GM12878 (cell line): ENCODE measurements around the gene MYOCD. TPM values are rescaled to one million over a fixed set of nuclear protein-coding genes. Genes with fewer than 3 reads are reported as not detected.
A peak's percentile ranks its signal among the peaks of the same experiment; 100 is the strongest.

Experiments used
- ATAC-seq: fragments of 200-7000 bp; cut with Tn5 transposase; 3 replicates; pipeline ENCODE4 v1.9.1; 2020; ENCODE audit warnings: mild to moderate bottlenecking, moderate library complexity
- BruUV-seq: library from RNA; stranded (reverse); fragments of 400-500 nt; replicated peaks from 2 replicates; lab custom pipeline; 2021; lab: Mats Ljungman, UMichigan
- CTCF ChIA-PET: fragments of 300-600 bp; sonication (Branson Sonifier 250); formaldehyde crosslinking; extraction: SDS; loops from one replicate; lab custom pipeline; 2021; ENCODE audit warnings: inconsistent platforms; lab: Yijun Ruan, JAX
- POLR2A ChIA-PET: fragments of 350-600 bp; formaldehyde crosslinking; extraction: SDS; loops from one replicate; lab custom pipeline; 2021; ENCODE audit warnings: inconsistent platforms; lab: Charles Lee
- RAD21 ChIA-PET: fragments of 300-600 bp; sonication (Branson Sonifier 250); formaldehyde crosslinking; loops from one replicate; lab custom pipeline; 2023; ENCODE audit warnings: antibody characterized with exemption; ENCODE audit not compliant: unreplicated experiment; lab: Charles Lee
- SMC1A ChIA-PET: fragments of 300-600 bp; sonication (Branson Sonifier 250); formaldehyde crosslinking; loops from one replicate; lab custom pipeline; 2023; ENCODE audit not compliant: unreplicated experiment, uncharacterized antibody; lab: Charles Lee
- DNase-seq: peaks from one replicate; pipeline ENCODE4 v3.0.0-alpha.2; 2011; ENCODE audit warnings: low read depth, low spot score
- FAIRE-seq: peaks from 3 replicates; lab custom pipeline; 2011; peaks lifted over from hg19 to GRCh38; lab: Jason Lieb, UNC
- H2AFZ ChIP-seq: 2 replicates; pipeline ENCODE4 v1.6.0; 2011; ENCODE audit warnings: low read depth, low read length, control low read depth; ENCODE audit not compliant: control insufficient read depth
- H3K27ac ChIP-seq: 2 replicates; pipeline ENCODE4 v1.5.1; 2011; ENCODE audit warnings: control low read depth; ENCODE audit not compliant: control insufficient read depth, insufficient read depth
- H3K27me3 ChIP-seq, 2 experiments: replicated peaks in 1 of 2; 2 replicates each; pipeline versions ENCODE4 v1.6.0 to v1.6.1; 2011; ENCODE audit warnings: low read length in 1 of 2; ENCODE audit not compliant: control insufficient read depth in 2 of 2, insufficient read depth in 2 of 2
- H3K36me3 ChIP-seq, 2 experiments: 2 replicates each; pipeline ENCODE4 v1.5.1; 2011; ENCODE audit warnings: low read length in 1 of 2; ENCODE audit not compliant: control insufficient read depth in 2 of 2, insufficient read depth in 2 of 2
- H3K4me1 ChIP-seq: 2 replicates; pipeline ENCODE4 v1.6.1; 2011; ENCODE audit warnings: mild to moderate bottlenecking, low read length, moderate library complexity, mixed read lengths; ENCODE audit not compliant: control insufficient read depth, insufficient read depth
- H3K4me2 ChIP-seq: 2 replicates; pipeline ENCODE4 v1.6.0; 2011; ENCODE audit warnings: control low read depth; ENCODE audit not compliant: control insufficient read depth, insufficient read depth
- H3K4me3 ChIP-seq: fragments of 200-600 bp; sonication (generic); 2 replicates; pipeline ENCODE4 v1.5.1; 2016
- H3K79me2 ChIP-seq: 2 replicates; pipeline ENCODE4 v1.6.0; 2011; ENCODE audit warnings: low read length; ENCODE audit not compliant: control insufficient read depth, insufficient read depth
- H3K9ac ChIP-seq: 2 replicates; pipeline ENCODE4 v1.8.0; 2011; ENCODE audit warnings: low read length, control low read depth, mixed read lengths; ENCODE audit not compliant: control insufficient read depth, insufficient read depth
- H3K9me3 ChIP-seq: replicated peaks from 3 replicates; pipeline ENCODE4 v1.5.1; 2011; ENCODE audit warnings: mild to moderate bottlenecking, low read length; ENCODE audit not compliant: control insufficient read depth, insufficient read depth
- H4K20me1 ChIP-seq: 2 replicates; pipeline ENCODE4 v1.6.0; 2011; ENCODE audit not compliant: control insufficient read depth, insufficient read depth
- EP300 ChIP-seq, 2 experiments: fragments of 150-350 bp in 1 of 2; IDR thresholded peaks; 2 replicates each; pipeline ENCODE4 v1.6.1; 2011 to 2012; ENCODE audit warnings: low read depth in 2 of 2, low read length in 2 of 2, borderline replicate concordance in 1 of 2, improper control_type of control experiment in 1 of 2, inconsistent platforms in 1 of 2; ENCODE audit not compliant: control insufficient read depth in 1 of 2
- HDAC6 ChIP-seq: fragments of 200-600 bp; sonication (generic); IDR thresholded peaks from one replicate; pipeline ENCODE4 v1.8.0; 2017; ENCODE audit warnings: antibody characterized with exemption; ENCODE audit not compliant: unreplicated experiment
- IKZF1 ChIP-seq: fragments of 450-650 bp; conservative IDR thresholded peaks from 2 replicates; pipeline ENCODE4 v1.6.1; 2017; ENCODE audit warnings: antibody characterized with exemption, mild to moderate bottlenecking
- NR2C2 ChIP-seq: IDR thresholded peaks from 2 replicates; pipeline ENCODE4 v1.6.1; 2011; ENCODE audit warnings: borderline replicate concordance, low read depth; ENCODE audit not compliant: control insufficient read depth, insufficient read length
- POLR2AphosphoS2 ChIP-seq: IDR thresholded peaks from 2 replicates; pipeline ENCODE4 v1.6.1; 2011; ENCODE audit warnings: low read depth, mild to moderate bottlenecking, low read length, improper control_type of control experiment, moderate library complexity
- RAD21 ChIP-seq: IDR thresholded peaks from 2 replicates; pipeline ENCODE4 v1.6.1; 2011; ENCODE audit warnings: mild to moderate bottlenecking, low read depth, low read length, moderate library complexity; ENCODE audit not compliant: insufficient read depth
- SMC3 ChIP-seq: IDR thresholded peaks from 2 replicates; pipeline ENCODE4 v1.6.1; 2011; ENCODE audit warnings: low read length, improper control_type of control experiment, borderline replicate concordance
- WGBS: methylation state at CpG from one replicate; pipeline ENCODE4 v1.1.6; 2016; ENCODE audit warnings: low lambda C conversion rate; ENCODE audit not compliant: insufficient replicate concordance, insufficient coverage; ENCODE audit errors: missing lambda C conversion rate; 5-methylcytosine and 5-hydroxymethylcytosine counted together
- in situ Hi-C: fragments of 300-500 bp; cut with MboI; formaldehyde crosslinking; loops from 9 replicates; pipeline ENCODE4 v1.14.3; 2018; ENCODE audit warnings: mixed read lengths
- intact Hi-C: fragments of 100-400 bp; cut with micrococcal nuclease; formaldehyde crosslinking; loops from one replicate; pipeline ENCODE4 v1.14.2; 2022; ENCODE audit not compliant: unreplicated experiment
- polyA plus RNA-seq, 11 experiments: library from polyadenylated mRNA; depleted of rRNA in 4 of 11; unstranded in 6 of 11; stranded (reverse) in 5 of 11; fragments of >200 nt; fragmentation: Nextera tagmentation in 4 of 11; fragmentation: Illumina TruSeq in 1 of 11; extraction: Ambion mirVana in 4 of 11; extraction: Trizol in 1 of 11; gene quantifications; 1 replicate in 1 of 11; 2 replicates in 10 of 11; pipeline versions ENCODE4 v1.2.1 to v1.2.3, GENCODE V29; 2011 to 2016; ENCODE audit warnings: inconsistent platforms in 2 of 11, missing spikeins in 2 of 11, low read depth in 1 of 11
- total RNA-seq, 4 experiments: library from RNA; depleted of rRNA in 3 of 4; stranded (reverse); fragments of >200 nt in 3 of 4; fragmentation: Illumina TruSeq in 1 of 4; extraction: Trizol in 1 of 4; gene quantifications; 2 replicates each; pipeline versions ENCODE4 v1.2.1 to v1.2.3, GENCODE V29; 2013 to 2021
- TF ChIP-seq, protein P1 (sequence below), 3 experiments: IDR thresholded peaks in 2 of 3; conservative IDR thresholded peaks in 1 of 3; 2 replicates each; pipeline ENCODE4 v1.5.1; 2011; ENCODE audit warnings: low read depth in 3 of 3, low read length in 3 of 3, mild to moderate bottlenecking in 3 of 3, control low read depth in 2 of 3, moderate library complexity in 2 of 3, inconsistent platforms in 1 of 3, mixed read lengths in 1 of 3; ENCODE audit not compliant: control insufficient read depth in 2 of 3, insufficient read depth in 1 of 3; ENCODE audit errors: extremely low read depth in 1 of 3

The MYOCD gene
- total and polyA plus RNA-seq, 10 of the 15 experiments (the other 5 are each of a cell fraction or from before 2014, with no cell fraction given): not detected

DNA sequence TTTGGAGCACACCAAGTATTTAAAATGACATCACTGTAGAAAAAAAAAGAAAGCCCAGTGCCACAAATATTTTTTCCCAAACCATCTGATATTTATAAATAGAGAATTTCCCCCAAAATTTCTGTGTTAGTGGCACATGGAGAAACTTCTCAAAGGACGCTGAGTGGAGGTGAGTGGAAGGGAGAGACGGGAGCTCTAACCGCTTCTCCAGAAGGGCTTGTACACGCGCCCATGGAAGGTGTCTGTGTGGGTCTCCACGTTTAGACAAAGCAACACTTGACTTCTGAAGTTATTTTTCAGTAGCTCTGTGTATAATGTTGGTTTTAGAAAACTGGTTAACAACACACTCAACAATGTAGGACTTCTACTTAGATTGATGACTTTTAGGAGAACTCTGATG, 1.0 kb downstream of the MYOCD start:
- in situ Hi-C loops: loop anchor here (5.0 to 10.0 kb wide), 3 partner anchors 58 to 409 kb away; no protein-coding TSS in a partner anchor
- RAD21 ChIA-PET: interaction anchor here (0.8 to 2.0 kb wide), 7 partner anchors 121 to 422 kb away, joined by 3 to 15 read pairs (median 3); no protein-coding TSS in a partner anchor
- BruUV-seq: no TSS peak

DNA sequence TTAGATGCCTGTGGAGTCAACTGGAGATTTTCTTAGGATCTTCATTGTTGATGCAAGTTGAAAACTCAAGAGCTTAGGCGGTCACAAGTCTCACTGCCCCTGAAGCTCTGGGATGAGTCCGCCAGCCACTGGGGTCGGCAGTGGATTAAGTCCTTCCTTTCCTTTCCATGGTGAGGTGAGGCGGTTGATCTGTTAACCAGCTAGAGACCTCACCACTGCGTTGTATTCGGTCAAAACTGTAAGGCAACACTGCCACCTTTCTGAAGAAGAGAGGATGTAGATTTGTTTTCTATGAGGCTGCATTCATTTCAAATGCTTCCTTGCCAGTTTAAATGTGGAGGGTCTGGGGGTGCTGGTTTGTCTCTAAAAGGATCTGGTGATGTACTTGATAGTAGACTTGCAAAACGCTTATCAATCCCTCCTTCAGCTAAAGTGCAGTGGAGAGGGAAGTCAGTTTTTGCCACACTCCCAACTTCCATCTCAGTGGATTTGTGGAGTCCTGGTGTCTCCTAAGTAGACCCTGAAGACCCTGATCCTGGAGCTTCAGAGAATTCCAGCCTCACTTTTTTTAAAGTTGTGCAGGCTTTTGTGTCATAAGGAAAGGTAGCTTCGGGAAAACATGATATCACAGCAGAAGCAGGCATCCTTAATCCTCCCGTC, 1.7 kb downstream of the MYOCD start:
- FAIRE-seq: no peak
- no peaks in the 10 kb centered on the region for H3K79me2 ChIP-seq
- H4K20me1 ChIP-seq: no peaks in the 10 kb centered on the region
- SMC1A ChIA-PET: interaction anchor here (0.6 to 2.7 kb wide), 8 partner anchors 24 to 556 kb away, joined by 3 to 13 read pairs (median 5); no protein-coding TSS in a partner anchor
- no peaks in the 10 kb centered on the region for H3K36me3 ChIP-seq
- intact Hi-C loops (loop anchor here (1.0 to 10.0 kb wide), 7 partner anchors 77 to 487 kb away; no protein-coding TSS in a partner anchor), in situ Hi-C loops (loop anchor here (5.0 to 10.0 kb wide), 3 partner anchors 57 to 410 kb away; no protein-coding TSS in a partner anchor)
- RAD21 ChIA-PET: interaction anchor here (0.9 to 2.0 kb wide), 6 partner anchors 122 to 412 kb away, joined by 3 to 15 read pairs (median 4); no protein-coding TSS in a partner anchor
- no peaks in the 10 kb centered on the region for H3K4me1 ChIP-seq
- no peaks in the 10 kb centered on the region for H3K9me3 ChIP-seq
- H3K4me2 ChIP-seq: no peak overlapping the region
- 30% methylated on average over 9 of the region's 9 CpGs for WGBS
- H3K27me3 ChIP-seq: peaks cover 5% of the 10 kb centered on the region in 2 experiments; a peak in 3 of 4 replicates
- ATAC-seq: peak; percentile 67
- no TSS peak for BruUV-seq
- POLR2A ChIA-PET: interaction anchor here (0.5 kb wide), 1 partner anchor 324 kb away, joined by 4 read pairs; no protein-coding TSS in a partner anchor
- no peak overlapping the region for H3K9ac ChIP-seq
- no peak overlapping the region for H3K4me3 ChIP-seq
- no peak for DNase-seq
- no peak overlapping the region for H3K27ac ChIP-seq
- TF ChIP-seq, protein P1, sequence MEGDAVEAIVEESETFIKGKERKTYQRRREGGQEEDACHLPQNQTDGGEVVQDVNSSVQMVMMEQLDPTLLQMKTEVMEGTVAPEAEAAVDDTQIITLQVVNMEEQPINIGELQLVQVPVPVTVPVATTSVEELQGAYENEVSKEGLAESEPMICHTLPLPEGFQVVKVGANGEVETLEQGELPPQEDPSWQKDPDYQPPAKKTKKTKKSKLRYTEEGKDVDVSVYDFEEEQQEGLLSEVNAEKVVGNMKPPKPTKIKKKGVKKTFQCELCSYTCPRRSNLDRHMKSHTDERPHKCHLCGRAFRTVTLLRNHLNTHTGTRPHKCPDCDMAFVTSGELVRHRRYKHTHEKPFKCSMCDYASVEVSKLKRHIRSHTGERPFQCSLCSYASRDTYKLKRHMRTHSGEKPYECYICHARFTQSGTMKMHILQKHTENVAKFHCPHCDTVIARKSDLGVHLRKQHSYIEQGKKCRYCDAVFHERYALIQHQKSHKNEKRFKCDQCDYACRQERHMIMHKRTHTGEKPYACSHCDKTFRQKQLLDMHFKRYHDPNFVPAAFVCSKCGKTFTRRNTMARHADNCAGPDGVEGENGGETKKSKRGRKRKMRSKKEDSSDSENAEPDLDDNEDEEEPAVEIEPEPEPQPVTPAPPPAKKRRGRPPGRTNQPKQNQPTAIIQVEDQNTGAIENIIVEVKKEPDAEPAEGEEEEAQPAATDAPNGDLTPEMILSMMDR (IDR thresholded peaks at IDR 0.05 in 2 of 3, conservative IDR thresholded peaks at IDR 0.05 in 1 of 3; ENCODE audit: control insufficient read depth in 2 of 3, extremely low read depth in 1 of 3, insufficient read depth in 1 of 3, low read depth in 3 of 3, low read length in 3 of 3): peak; percentile 32 to 63 (median 42); a peak in 5 of 6 replicates
- TF ChIP-seq NR2C2: no peak
- peak; percentile 73 for TF ChIP-seq RAD21
- no peak for TF ChIP-seq HDAC6
- peak; percentile 67 for TF ChIP-seq SMC3
- CTCF ChIA-PET: interaction anchor here (0.6 to 3.5 kb wide), 13 partner anchors 75 to 487 kb away, joined by 3 to 25 read pairs (median 5); no protein-coding TSS in a partner anchor
- H2AFZ ChIP-seq: no peak overlapping the region

More for the DNA sequence above, 1.0 kb downstream of the MYOCD start:
- H3K9me3 ChIP-seq: no peaks in the 10 kb centered on the region
- FAIRE-seq (no peak), DNase-seq (no peak), ATAC-seq (no peak)
- no peak overlapping the region for H3K4me2 ChIP-seq
- H3K79me2 ChIP-seq: no peaks in the 10 kb centered on the region
- WGBS: 57% methylated on average over 6 of the region's 6 CpGs
- H4K20me1 ChIP-seq: no peaks in the 10 kb centered on the region
- H2AFZ ChIP-seq: no peak overlapping the region
- no peaks in the 10 kb centered on the region for H3K4me1 ChIP-seq
- peaks cover 5% of the 10 kb centered on the region in 2 experiments; a peak in 3 of 4 replicates for H3K27me3 ChIP-seq
- H3K9ac ChIP-seq: no peak overlapping the region
- H3K36me3 ChIP-seq: no peaks in the 10 kb centered on the region
- intact Hi-C loops: loop anchor here (1.0 to 10.0 kb wide), 7 partner anchors 78 to 486 kb away; no protein-coding TSS in a partner anchor
- no peak for TF ChIP-seq POLR2AphosphoS2
- TF ChIP-seq IKZF1: no peak
- no peak for TF ChIP-seq EP300 (IDR thresholded peaks at IDR 0.05; ENCODE audit: borderline replicate concordance in 1 of 2, control insufficient read depth in 1 of 2, low read depth in 2 of 2, low read length in 2 of 2)
- POLR2A ChIA-PET: interaction anchor here (0.5 kb wide), 1 partner anchor 323 kb away, joined by 4 read pairs; no protein-coding TSS in a partner anchor
- CTCF ChIA-PET: interaction anchor here (0.9 to 3.5 kb wide), 12 partner anchors 75 to 486 kb away, joined by 3 to 25 read pairs (median 6); no protein-coding TSS in a partner anchor
- SMC1A ChIA-PET: interaction anchor here (0.6 to 2.7 kb wide), 8 partner anchors 121 to 555 kb away, joined by 3 to 13 read pairs (median 5); no protein-coding TSS in a partner anchor
- no peak overlapping the region for H3K27ac ChIP-seq
- no peak overlapping the region for H3K4me3 ChIP-seq
